Measurements from ENCODE around the gene ELAC2. TPM values are rescaled to one million over a fixed set of nuclear protein-coding genes. Genes with fewer than 3 reads are reported as not detected.

The ELAC2 gene
- total RNA-seq, 1 donor: 36.5 TPM

GRCh38 chr17:12964162-12964561 lies 53.7 kb downstream of the ELAC2 start:
- no peaks in the 10 kb centered on the region for H3K27me3 ChIP-seq (ENCODE audit: insufficient read depth, low read length)
- H3K9me3 ChIP-seq (ENCODE audit: low read depth, low read length): no peaks in the 10 kb centered on the region
- no peaks in the 10 kb centered on the region for H3K4me1 ChIP-seq (ENCODE audit: insufficient read depth, low read length)
- H3K4me3 ChIP-seq (ENCODE audit: low read length): no peak overlapping the region

GRCh38 chr17:12963505-12963904 lies 54.3 kb downstream of the ELAC2 start:
- Histone ChIP-seq H3K9me3 (ENCODE audit: low read depth, low read length) (no peaks in the 10 kb centered on the region), H3K4me1 (ENCODE audit: insufficient read depth, low read length) (no peaks in the 10 kb centered on the region), H3K4me3 (ENCODE audit: low read length) (no peak overlapping the region), H3K27me3 (ENCODE audit: insufficient read depth, low read length) (no peaks in the 10 kb centered on the region)

GRCh38 chr17:12961655-12962054 lies 56.2 kb downstream of the ELAC2 start:
- Histone ChIP-seq H3K4me1 (ENCODE audit: insufficient read depth, low read length) (no peaks in the 10 kb centered on the region), H3K4me3 (ENCODE audit: low read length) (no peak overlapping the region), H3K27me3 (ENCODE audit: insufficient read depth, low read length) (no peaks in the 10 kb centered on the region), H3K9me3 (ENCODE audit: low read depth, low read length) (no peaks in the 10 kb centered on the region)

GRCh38 chr17:12959441-12959840 lies 58.4 kb downstream of the ELAC2 start:
- no peaks in the 10 kb centered on the region for H3K9me3 ChIP-seq (ENCODE audit: low read depth, low read length)
- H3K4me3 ChIP-seq (ENCODE audit: low read length): no peak overlapping the region
- H3K4me1 ChIP-seq (ENCODE audit: insufficient read depth, low read length): no peaks in the 10 kb centered on the region

GRCh38 chr17:12958786-12959185 lies 59.0 kb downstream of the ELAC2 start:
- Histone ChIP-seq H3K9me3 (ENCODE audit: low read depth, low read length) (no peaks in the 10 kb centered on the region), H3K4me3 (ENCODE audit: low read length) (no peak overlapping the region), H3K27me3 (ENCODE audit: insufficient read depth, low read length) (no peaks in the 10 kb centered on the region), H3K4me1 (ENCODE audit: insufficient read depth, low read length) (no peaks in the 10 kb centered on the region)

More at GRCh38 chr17:12959441-12959840, 58.4 kb downstream of the ELAC2 start:
- no peaks in the 10 kb centered on the region for H3K27me3 ChIP-seq (ENCODE audit: insufficient read depth, low read length)

- no peaks in the 10 kb centered on the region for H3K27me3 ChIP-seq (ENCODE audit: insufficient read depth, low read length)
- H3K4me3 ChIP-seq (ENCODE audit: low read length): no peak overlapping the region
- H3K4me1 ChIP-seq (ENCODE audit: insufficient read depth, low read length): no peaks in the 10 kb centered on the region
- H3K9me3 ChIP-seq (ENCODE audit: low read depth, low read length): no peaks in the 10 kb centered on the region
Observed at GRCh38 chr17:12955521-12955920, 62.3 kb downstream of the ELAC2 start.

GRCh38 chr17:12953156-12953555 lies 64.7 kb downstream of the ELAC2 start:
- no peaks in the 10 kb centered on the region for H3K27me3 ChIP-seq (ENCODE audit: insufficient read depth, low read length)
- no peaks in the 10 kb centered on the region for H3K4me1 ChIP-seq (ENCODE audit: insufficient read depth, low read length)
- no peaks in the 10 kb centered on the region for H3K9me3 ChIP-seq (ENCODE audit: low read depth, low read length)
- no peak overlapping the region for H3K4me3 ChIP-seq (ENCODE audit: low read length)

GRCh38 chr17:12952012-12952411 lies 65.8 kb downstream of the ELAC2 start:
- Histone ChIP-seq H3K4me3 (ENCODE audit: low read length) (no peak overlapping the region), H3K27me3 (ENCODE audit: insufficient read depth, low read length) (no peaks in the 10 kb centered on the region), H3K4me1 (ENCODE audit: insufficient read depth, low read length) (no peaks in the 10 kb centered on the region), H3K9me3 (ENCODE audit: low read depth, low read length) (no peaks in the 10 kb centered on the region)

- H3K4me1 ChIP-seq (ENCODE audit: insufficient read depth, low read length): no peaks in the 10 kb centered on the region
- H3K9me3 ChIP-seq (ENCODE audit: low read depth, low read length): no peaks in the 10 kb centered on the region
- no peaks in the 10 kb centered on the region for H3K27me3 ChIP-seq (ENCODE audit: insufficient read depth, low read length)
- no peak overlapping the region for H3K4me3 ChIP-seq (ENCODE audit: low read length)
Observed at GRCh38 chr17:12947047-12947446, 70.8 kb downstream of the ELAC2 start.

Other genes starting within 250 kb of the ELAC2 start
- gene ARHGAP44, start 228.5 kb downstream of the ELAC2 start, total RNA-seq: not detected